ENCODE results near the gene DRC1. TPM values are rescaled to one million over a fixed set of nuclear protein-coding genes. Genes with fewer than 3 reads are reported as not detected.

DRC1 gene
- total RNA-seq, 1 experiment from 2014 or later, result not detected

DNA sequence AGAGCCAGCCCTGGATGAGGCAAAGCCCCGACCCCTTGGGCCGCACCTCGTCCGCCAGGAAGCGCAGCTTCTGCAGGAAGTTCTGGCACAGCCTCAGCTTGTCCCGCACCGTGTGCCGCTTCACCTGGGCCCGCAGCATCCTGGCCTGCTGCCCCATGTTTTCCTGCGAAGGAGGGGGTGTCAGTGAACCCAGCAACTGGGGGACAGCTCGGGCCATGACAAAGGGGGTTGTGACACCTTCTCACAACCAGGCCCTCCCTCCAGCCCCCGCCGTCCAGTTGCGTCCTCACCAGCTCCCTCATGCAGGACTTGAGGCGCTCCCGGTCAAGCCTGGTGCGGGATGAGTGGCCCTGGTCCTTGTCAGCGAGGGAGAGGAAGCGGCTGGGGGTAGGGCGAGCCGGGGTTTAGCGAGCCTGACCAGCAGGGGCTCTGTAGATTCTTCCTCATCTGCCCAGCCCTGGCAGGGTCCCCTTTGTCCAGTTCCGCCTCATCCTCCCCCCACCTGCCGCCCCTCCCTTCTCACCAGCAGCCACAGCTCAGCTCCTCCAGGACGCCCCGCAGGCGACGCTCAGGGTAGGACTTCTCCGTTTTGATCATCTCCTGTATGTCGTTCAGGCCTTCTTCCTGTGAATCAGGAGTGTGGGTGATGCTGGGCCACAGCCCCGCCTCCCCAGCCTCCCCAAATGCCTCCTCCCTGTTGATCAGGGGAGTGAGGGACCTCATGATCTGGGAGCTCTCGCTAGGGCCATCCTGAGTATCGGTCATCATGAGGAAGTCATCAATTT lies 75.6 kb downstream of the DRC1 start:
- Histone ChIP-seq H2AK5ac (ENCODE audit: insufficient read length, low read length) (no peak overlapping the region), H3K27ac (ENCODE audit: insufficient read length, low read depth, low read length) (no peak overlapping the region), H3K9ac (ENCODE audit: extremely low read depth, insufficient read length, low read length) (no peak overlapping the region), H3K56ac (ENCODE audit: insufficient read length, low read depth, low read length) (no peak overlapping the region), H3K4me1 (ENCODE audit: insufficient read depth, low read length) (no peaks in the 10 kb centered on the region; the same call in 1 of the 2 replicates), H4K91ac (ENCODE audit: insufficient read length, low read depth, low read length) (no peak overlapping the region), H3T11ph (ENCODE audit: low read length) (no peak overlapping the region), H2BK20ac (ENCODE audit: low read depth, low read length, poor library complexity, severe bottlenecking) (no peak overlapping the region), H3K23ac (ENCODE audit: insufficient read length, low read depth, low read length) (no peak overlapping the region), H2BK120ac (ENCODE audit: low read depth, low read length, poor library complexity, severe bottlenecking) (no peak overlapping the region), H3K4me2 (ENCODE audit: insufficient read depth, insufficient read length, low read length) (no peak overlapping the region), H3K14ac (ENCODE audit: insufficient read depth, low read length) (no peak overlapping the region; the same call in 1 of the 2 replicates), H4K8ac (replicated peaks; ENCODE audit: insufficient read length, low read depth, low read length) (no peak overlapping the region), H3K27me3 (ENCODE audit: insufficient read depth, low read length) (no peaks in the 10 kb centered on the region), H4K5ac (ENCODE audit: insufficient read length, low read depth, low read length) (no peak overlapping the region), H3K79me1 (ENCODE audit: insufficient read depth, low read depth, low read length, poor library complexity, severe bottlenecking) (no peaks in the 10 kb centered on the region), H3K9me3 (ENCODE audit: control insufficient read depth, low read depth, low read length) (no peaks in the 10 kb centered on the region), H4K20me1 (ENCODE audit: control insufficient read depth, insufficient read depth, insufficient read length) (no peaks in the 10 kb centered on the region), H2AFZ (ENCODE audit: low read length) (no peak overlapping the region), H2BK12ac (ENCODE audit: insufficient read length, low read depth, low read length) (no peak overlapping the region), H2BK5ac (ENCODE audit: insufficient read length, low read length) (no peak overlapping the region), H3K4ac (ENCODE audit: low read depth, low read length) (no peak overlapping the region), H3K79me2 (ENCODE audit: insufficient read depth, low read length) (no peaks in the 10 kb centered on the region), H3K23me2 (ENCODE audit: insufficient read length, low read depth, low read length, poor library complexity, severe bottlenecking) (no peaks in the 10 kb centered on the region), H3K18ac (ENCODE audit: insufficient read length, low read depth, low read length) (no peak overlapping the region), H2BK15ac (ENCODE audit: low read depth, low read length) (no peak overlapping the region)
- no peaks in the 10 kb centered on the region; a peak in 1 of 5 replicates for H3K9me3 Mint-ChIP-seq
- H3K36me3 Mint-ChIP-seq (ENCODE audit: insufficient read depth in 1 of 3, low read depth in 3 of 3), result peaks cover 0 to 2% (median 0%) of the 10 kb centered on the region in 3 experiments; a peak in 2 of 7 replicates
- whole genome bisulfite sequencing (ENCODE audit: extremely low coverage, insufficient read length, low lambda C conversion rate), result no CpG with 5 or more reads among the region's 33 CpGs
- no peak for DNase-seq
- H3K4me3 Mint-ChIP-seq, result 0 out of 5 replicates have a peak overlapping the region, but pooled peaks of 1 of the 2 experiments have one; percentile 6
- H3K27me3 Mint-ChIP-seq (ENCODE audit: low read depth), result peaks cover 6% of the 10 kb centered on the region
- H3K4me1 Mint-ChIP-seq, result peaks cover 8 to 17% of the 10 kb centered on the region in 2 experiments
- TF ChIP-seq, protein P1, sequence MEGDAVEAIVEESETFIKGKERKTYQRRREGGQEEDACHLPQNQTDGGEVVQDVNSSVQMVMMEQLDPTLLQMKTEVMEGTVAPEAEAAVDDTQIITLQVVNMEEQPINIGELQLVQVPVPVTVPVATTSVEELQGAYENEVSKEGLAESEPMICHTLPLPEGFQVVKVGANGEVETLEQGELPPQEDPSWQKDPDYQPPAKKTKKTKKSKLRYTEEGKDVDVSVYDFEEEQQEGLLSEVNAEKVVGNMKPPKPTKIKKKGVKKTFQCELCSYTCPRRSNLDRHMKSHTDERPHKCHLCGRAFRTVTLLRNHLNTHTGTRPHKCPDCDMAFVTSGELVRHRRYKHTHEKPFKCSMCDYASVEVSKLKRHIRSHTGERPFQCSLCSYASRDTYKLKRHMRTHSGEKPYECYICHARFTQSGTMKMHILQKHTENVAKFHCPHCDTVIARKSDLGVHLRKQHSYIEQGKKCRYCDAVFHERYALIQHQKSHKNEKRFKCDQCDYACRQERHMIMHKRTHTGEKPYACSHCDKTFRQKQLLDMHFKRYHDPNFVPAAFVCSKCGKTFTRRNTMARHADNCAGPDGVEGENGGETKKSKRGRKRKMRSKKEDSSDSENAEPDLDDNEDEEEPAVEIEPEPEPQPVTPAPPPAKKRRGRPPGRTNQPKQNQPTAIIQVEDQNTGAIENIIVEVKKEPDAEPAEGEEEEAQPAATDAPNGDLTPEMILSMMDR (conservative IDR thresholded peaks at IDR 0.05), result no peak
- H3K27ac Mint-ChIP-seq, result peak overlapping the region in 1 of 3 experiments; percentile 83; a peak in 1 of 7 replicates
